Measurements from ENCODE around the gene GNG8. TPM values are rescaled to one million over a fixed set of nuclear protein-coding genes. Genes with fewer than 3 reads are reported as not detected.
"Not testable (repeated sequence)": the region's sequence is repeated elsewhere in the genome, so short reads cannot be mapped to it uniquely, and the experiment has no call there.

GNG8 gene
- total and polyA plus RNA-seq, 9 of the 15 experiments (the other 6 are each of a cell fraction or from before 2014, with no cell fraction given), result 1.3 TPM; not detected in 8

DNA sequence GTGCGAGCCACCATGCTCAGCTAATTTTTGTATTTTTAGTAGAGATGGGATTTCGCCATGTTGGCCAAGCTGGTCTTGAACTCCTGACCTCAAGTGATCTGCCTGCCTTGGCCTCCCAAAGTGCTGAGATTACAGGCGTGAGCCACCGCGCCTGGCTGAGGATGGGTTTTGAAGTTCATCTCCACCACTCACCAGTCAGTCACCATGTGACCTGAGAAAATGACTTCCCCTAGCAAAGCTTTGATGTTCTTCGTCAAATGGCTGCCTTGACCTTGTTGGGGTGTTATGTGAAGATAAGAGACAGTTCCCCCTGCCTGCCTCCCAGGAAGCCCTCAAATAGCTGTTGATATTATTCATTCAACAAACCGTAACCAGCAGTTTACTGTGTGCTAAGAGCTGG is 7.0 kb downstream of the GNG8 start (continued):
- TF ChIP-seq CBFA2T3 (IDR thresholded peaks at IDR 0.05), result peak; percentile 83
- TF ChIP-seq ZNF175 (CRISPR knock-in tag; IDR thresholded peaks at IDR 0.05; ENCODE audit: low read depth), result peak; percentile 45; the same call in 1 of the 2 replicates
- TF ChIP-seq LEF1 (IDR thresholded peaks at IDR 0.05), result peak; percentile 98
- TF ChIP-seq HDAC1 (IDR thresholded peaks at IDR 0.05), result peak in 1 of 2 experiments; percentile 50; a peak in 2 of 4 replicates
- TF ChIP-seq NR2C1 (IDR thresholded peaks at IDR 0.05), result 0 out of 2 replicates have a peak, but pooled peaks have one; percentile 30
- peak; percentile 59 for TF ChIP-seq NR2C1 (tag; IDR thresholded peaks at IDR 0.05)
- peak; percentile 31 for TF ChIP-seq MEIS2 (IDR thresholded peaks at IDR 0.05; ENCODE audit: partially characterized antibody)
- TF ChIP-seq CBFA2T2 (conservative IDR thresholded peaks at IDR 0.05), result peak; percentile 70
- TF ChIP-seq KAT8 (IDR thresholded peaks at IDR 0.05; ENCODE audit: low read depth), result peak; percentile 82
- TF ChIP-seq RAD51 (IDR thresholded peaks at IDR 0.05; ENCODE audit: borderline replicate concordance, low read depth), result peak; percentile 69; the same call in 1 of the 2 replicates
- TF ChIP-seq CREM (IDR thresholded peaks at IDR 0.05; ENCODE audit: low read depth), result peak; percentile 10; the same call in 1 of the 2 replicates
- 0 out of 2 replicates have a peak, but pooled peaks have one; percentile 10 for TF ChIP-seq ATF3 (IDR thresholded peaks at IDR 0.05)
- TF ChIP-seq ATF3 (CRISPR knock-in tag; conservative IDR thresholded peaks at IDR 0.05), result not testable (repeated sequence)
- peak; percentile 25; the same call in 1 of the 2 replicates for TF ChIP-seq ZBTB2 (IDR thresholded peaks at IDR 0.05)
- TF ChIP-seq RNF2 (IDR thresholded peaks at IDR 0.05), result peak; percentile 56; the same call in 1 of the 2 replicates
- peak; percentile 70 for TF ChIP-seq L3MBTL2 (IDR thresholded peaks at IDR 0.05)
- TF ChIP-seq ZNF592 (IDR thresholded peaks at IDR 0.05), result 0 out of 2 replicates have a peak, but pooled peaks have one; percentile 30
- peak; percentile 39; the same call in 1 of the 2 replicates for TF ChIP-seq CTBP1 (IDR thresholded peaks at IDR 0.05; ENCODE audit: borderline replicate concordance)
- TF ChIP-seq YY1 (IDR thresholded peaks at IDR 0.05; ENCODE audit: borderline replicate concordance in 1 of 3, control insufficient read depth in 1 of 3, extremely low read depth in 1 of 3, insufficient read depth in 3 of 3, insufficient read length in 1 of 3, insufficient replicate concordance in 2 of 3, low read depth in 1 of 3, low read length in 2 of 3), result peak; percentile 43 to 93 (median 56)
- TF ChIP-seq, protein P1, sequence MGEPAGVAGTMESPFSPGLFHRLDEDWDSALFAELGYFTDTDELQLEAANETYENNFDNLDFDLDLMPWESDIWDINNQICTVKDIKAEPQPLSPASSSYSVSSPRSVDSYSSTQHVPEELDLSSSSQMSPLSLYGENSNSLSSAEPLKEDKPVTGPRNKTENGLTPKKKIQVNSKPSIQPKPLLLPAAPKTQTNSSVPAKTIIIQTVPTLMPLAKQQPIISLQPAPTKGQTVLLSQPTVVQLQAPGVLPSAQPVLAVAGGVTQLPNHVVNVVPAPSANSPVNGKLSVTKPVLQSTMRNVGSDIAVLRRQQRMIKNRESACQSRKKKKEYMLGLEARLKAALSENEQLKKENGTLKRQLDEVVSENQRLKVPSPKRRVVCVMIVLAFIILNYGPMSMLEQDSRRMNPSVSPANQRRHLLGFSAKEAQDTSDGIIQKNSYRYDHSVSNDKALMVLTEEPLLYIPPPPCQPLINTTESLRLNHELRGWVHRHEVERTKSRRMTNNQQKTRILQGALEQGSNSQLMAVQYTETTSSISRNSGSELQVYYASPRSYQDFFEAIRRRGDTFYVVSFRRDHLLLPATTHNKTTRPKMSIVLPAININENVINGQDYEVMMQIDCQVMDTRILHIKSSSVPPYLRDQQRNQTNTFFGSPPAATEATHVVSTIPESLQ (CRISPR knock-in tag; IDR thresholded peaks at IDR 0.05), result 0 out of 2 replicates have a peak, but pooled peaks have one; percentile 3

Measured in K562 (cell line).